B cell (primary cell): ENCODE results near the gene ENOPH1. TPM values are rescaled to one million over a fixed set of nuclear protein-coding genes. Genes with fewer than 3 reads are reported as not detected.

ENCODE experiments used
- ATAC-seq: fragments of 200-7000 bp; cut with Tn5 transposase; one replicate; pipeline ENCODE4 v1.10.0; 2021; ENCODE audit warnings: low read depth, mild to moderate bottlenecking, moderate number of reproducible peaks, moderate library complexity
- CTCF ChIA-PET: fragments of 350-600 bp; sonication (Branson Sonifier 250); formaldehyde crosslinking; loops from one replicate; lab custom pipeline; 2021; ENCODE audit warnings: antibody characterized with exemption, inconsistent platforms; lab: Charles Lee
- POLR2A ChIA-PET: fragments of 350-600 bp; sonication (Branson Sonifier 250); formaldehyde crosslinking; loops from one replicate; lab custom pipeline; 2021; ENCODE audit warnings: antibody characterized with exemption; lab: Charles Lee
- DNase-seq: peaks from one replicate; pipeline ENCODE4 v3.0.0; 2013
- H2AFZ ChIP-seq: 2 replicates; pipeline ENCODE4 v1.6.1; 2012; ENCODE audit warnings: mild to moderate bottlenecking, low read depth, low read length; ENCODE audit not compliant: insufficient read depth, poor library complexity, severe bottlenecking
- H3K27ac ChIP-seq, 2 donors: 1 replicate in 1 of 2; 2 replicates in 1 of 2; pipeline ENCODE4 v1.5.1; 2012 to 2013; ENCODE audit warnings: low read length in 2 of 2, mild to moderate bottlenecking in 2 of 2, moderate library complexity in 1 of 2
- H3K27me3 ChIP-seq, 4 experiments: fragments of 200-600 bp in 1 of 4; sonication (generic) in 1 of 4; replicated peaks in 1 of 4; 1 replicate in 2 of 4; 2 replicates in 2 of 4; pipeline versions ENCODE4 v1.6.1 to v1.7.0; 2013 to 2016; ENCODE audit warnings: low read length in 3 of 4, mild to moderate bottlenecking in 2 of 4, mixed read lengths in 1 of 4, moderate library complexity in 1 of 4; ENCODE audit not compliant: insufficient read depth in 4 of 4, control insufficient read depth in 3 of 4; ENCODE audit errors: control extremely low read depth in 1 of 4
- H3K36me3 ChIP-seq, 2 experiments: replicated peaks in 1 of 2; 1 replicate in 1 of 2; 2 replicates in 1 of 2; pipeline versions ENCODE4 v1.6.1 to v1.7.1; 2013; ENCODE audit warnings: low read length in 1 of 2; ENCODE audit not compliant: insufficient read depth in 2 of 2, control insufficient read depth in 1 of 2; ENCODE audit errors: control extremely low read depth in 1 of 2, extremely low read depth in 1 of 2
- H3K4me1 ChIP-seq, 2 donors: fragments of 200-600 bp in 1 of 2; sonication (generic) in 1 of 2; 1 replicate in 1 of 2; 2 replicates in 1 of 2; pipeline versions ENCODE4 v1.5.1 to v1.6.1; 2013 to 2017; ENCODE audit warnings: low read length in 2 of 2; ENCODE audit not compliant: control insufficient read depth in 2 of 2, insufficient read depth in 2 of 2
- H3K4me2 ChIP-seq: replicated peaks from 2 replicates; pipeline ENCODE3; 2012; ENCODE audit warnings: mild to moderate bottlenecking, low read depth, low read length; ENCODE audit not compliant: poor library complexity, severe bottlenecking
- H3K4me3 ChIP-seq, 5 experiments: fragments of 200-600 bp in 1 of 5; sonication (generic) in 1 of 5; 1 replicate in 3 of 5; 2 replicates in 2 of 5; pipeline versions ENCODE4 v1.5.1 to v1.7.0; 2011 to 2016; ENCODE audit warnings: low read length in 4 of 5, mild to moderate bottlenecking in 4 of 5, low read depth in 2 of 5, control low read depth in 1 of 5, moderate library complexity in 1 of 5; ENCODE audit not compliant: insufficient read depth in 1 of 5; ENCODE audit errors: control extremely low read depth in 1 of 5, extremely low read depth in 1 of 5
- H3K79me2 ChIP-seq: fragments of 200-600 bp; sonication (generic); one replicate; pipeline ENCODE4 v1.6.0; 2016; ENCODE audit warnings: low read length; ENCODE audit not compliant: control insufficient read depth, insufficient read depth
- H3K9ac ChIP-seq: fragments of 200-600 bp; sonication (generic); 2 replicates; pipeline ENCODE4 v1.6.1; 2017; ENCODE audit warnings: mild to moderate bottlenecking, low read length, moderate library complexity
- H3K9me3 ChIP-seq, 3 donors: one replicate each; pipeline versions ENCODE4 v1.6.1 to v1.7.1; 2013; ENCODE audit warnings: low read length in 2 of 3; ENCODE audit not compliant: control insufficient read depth in 2 of 3, insufficient read depth in 1 of 3; ENCODE audit errors: control extremely low read depth in 1 of 3
- H4K20me1 ChIP-seq: 2 replicates; pipeline ENCODE4 v1.6.0; 2012; ENCODE audit warnings: mild to moderate bottlenecking, low read length; ENCODE audit not compliant: insufficient read depth, control insufficient read depth, poor library complexity, severe bottlenecking
- H3K27ac Mint-ChIP-seq: one replicate; pipeline ENCODE4 v1.8.0; 2021; ENCODE audit warnings: mixed read lengths
- H3K27me3 Mint-ChIP-seq: one replicate; pipeline ENCODE4 v1.8.0; 2021; ENCODE audit warnings: mixed read lengths
- H3K4me1 Mint-ChIP-seq: one replicate; pipeline ENCODE4 v1.8.0; 2021; ENCODE audit warnings: mixed read lengths
- H3K4me3 Mint-ChIP-seq: one replicate; pipeline ENCODE4 v1.8.0; 2021; ENCODE audit warnings: mixed read lengths
- H3K9me3 Mint-ChIP-seq: one replicate; pipeline ENCODE4 v1.8.0; 2022; ENCODE audit warnings: mixed read lengths; ENCODE audit not compliant: insufficient read depth
- CTCF ChIP-seq: fragments of 200-600 bp; IDR thresholded peaks from one replicate; pipeline ENCODE4 v1.8.0; 2022; ENCODE audit warnings: antibody characterized with exemption, mild to moderate bottlenecking
- EZH2 ChIP-seq: IDR thresholded peaks from 2 replicates; pipeline ENCODE4 v1.6.1; 2012; ENCODE audit warnings: borderline replicate concordance, low read depth, mild to moderate bottlenecking, moderate library complexity, low read length; ENCODE audit not compliant: insufficient read depth, poor library complexity, severe bottlenecking
- WGBS: methylation state at CpG from one replicate; pipeline ENCODE4 v1.1.5; 2013; ENCODE audit warnings: missing lambda C conversion rate; ENCODE audit not compliant: insufficient coverage; 5-methylcytosine and 5-hydroxymethylcytosine counted together
- intact Hi-C: fragments of 100-400 bp; cut with micrococcal nuclease; formaldehyde crosslinking; loops from one replicate; pipeline ENCODE4 v1.10.0; 2022
- polyA plus RNA-seq: library from polyadenylated mRNA; depleted of rRNA; stranded (reverse); fragments of >200 nt; gene quantifications from 2 replicates; pipeline ENCODE4 v1.2.3, GENCODE V29; 2012
- total RNA-seq, 2 donors: library from RNA; stranded (reverse); fragments of 120-200 nt in 1 of 2; gene quantifications; 1 replicate in 1 of 2; 2 replicates in 1 of 2; pipeline versions ENCODE4 v1.2.3 to v1.2.4, GENCODE V29; 2013 to 2022

Gene ENOPH1
- total and polyA plus RNA-seq, 2 donors (not counting 1 experiment from before 2014, with no cell fraction given): 10.9 to 20.2 TPM

GRCh38 chr4:82433791-82434190 lies 3.4 kb downstream of the ENOPH1 start:
- WGBS: no CpG with 5 or more reads among the region's 2 CpGs
- no peak for ATAC-seq
- Mint-ChIP-seq H3K4me3 (no peak overlapping the region), H3K4me1 (peaks cover 43% of the 10 kb centered on the region), H3K27ac (no peak overlapping the region), H3K9me3 (no peaks in the 10 kb centered on the region), H3K27me3 (no peaks in the 10 kb centered on the region)
- Histone ChIP-seq H3K36me3 (peaks cover 0 to 15% of the 10 kb centered on the region in 2 experiments), H3K4me3 (no peak overlapping the region), H4K20me1 (peaks cover 45% of the 10 kb centered on the region), H3K4me1 (peaks cover 5 to 15% of the 10 kb centered on the region in 2 donors), H3K9ac (no peak overlapping the region), H2AFZ (no peak overlapping the region), H3K4me2 (no peak overlapping the region), H3K27ac (no peak overlapping the region), H3K9me3 (no peaks in the 10 kb centered on the region), H3K79me2 (peaks cover 82% of the 10 kb centered on the region), H3K27me3 (no peaks in the 10 kb centered on the region)
- intact Hi-C loops: no loop called here
- ChIA-PET CTCF (no interaction called here), POLR2A (no interaction called here)
- no peak for TF ChIP-seq CTCF
- TF ChIP-seq EZH2: no peak
- DNase-seq: no peak

- H3K9me3 Mint-ChIP-seq: no peaks in the 10 kb centered on the region
- Histone ChIP-seq H3K36me3 (peaks cover 0 to 15% of the 10 kb centered on the region in 2 experiments), H3K27me3 (no peaks in the 10 kb centered on the region), H3K9me3 (no peaks in the 10 kb centered on the region), H3K4me1 (peaks cover 5 to 15% of the 10 kb centered on the region in 2 donors), H3K9ac (no peak overlapping the region), H4K20me1 (peaks cover 50% of the 10 kb centered on the region), H2AFZ (no peak overlapping the region), H3K4me2 (no peak overlapping the region), H3K27ac (no peak overlapping the region), H3K4me3 (no peak overlapping the region), H3K79me2 (peaks cover 90% of the 10 kb centered on the region)
- ATAC-seq (no peak), DNase-seq (no peak)
- H3K4me1 Mint-ChIP-seq: peaks cover 51% of the 10 kb centered on the region
- H3K4me3 Mint-ChIP-seq: no peak overlapping the region
- H3K27ac Mint-ChIP-seq: no peak overlapping the region
- no peaks in the 10 kb centered on the region for H3K27me3 Mint-ChIP-seq
- TF ChIP-seq EZH2: no peak
- TF ChIP-seq CTCF: no peak
- intact Hi-C loops: no loop called here
- POLR2A ChIA-PET: no interaction called here
- CTCF ChIA-PET: interaction anchor here (0.6 kb wide), 1 partner anchor 847 kb away, joined by 3 read pairs; no protein-coding TSS in a partner anchor
- WGBS: 100% methylated on average over 1 of the region's 7 CpGs
These were observed 4.6 kb downstream of the ENOPH1 start for GRCh38 chr4:82434949-82435348.
